ENCODE measurements around the gene HOXD9.

Gene HOXD9

GRCh38 chr2:176099728-176100546 lies 22.6 kb upstream of the HOXD9 start, which contains the start of gene HOXD12:
HOXD12 (plus strand) TSS chr2:176099795; CDS start chr2:176099802, 7 bp downstream.
- Histone ChIP-seq H3K4me1 (ENCODE audit: insufficient read depth, low read length) (peaks cover 9% of the 10 kb centered on the region), H3K9ac (ENCODE audit: low read depth, low read length) (peak within 1 kb of the TSS; percentile 28; the same call in 1 of the 2 replicates), H3K36me3 (ENCODE audit: insufficient read depth, low read length) (no peaks in the 10 kb centered on the region), H3K9me3 (ENCODE audit: control insufficient read depth, insufficient read depth, low read length) (no peaks in the 10 kb centered on the region)

- Histone ChIP-seq H3K9ac (ENCODE audit: low read depth, low read length) (no peak overlapping the region), H3K9me3 (ENCODE audit: control insufficient read depth, insufficient read depth, low read length) (no peaks in the 10 kb centered on the region), H3K36me3 (ENCODE audit: insufficient read depth, low read length) (no peaks in the 10 kb centered on the region), H3K4me1 (ENCODE audit: insufficient read depth, low read length) (peaks cover 9% of the 10 kb centered on the region)
Measured at GRCh38 chr2:176100547-176101140, 21.9 kb upstream of the HOXD9 start.

- Histone ChIP-seq H3K4me1 (ENCODE audit: insufficient read depth, low read length) (peaks cover 9% of the 10 kb centered on the region), H3K9me3 (ENCODE audit: control insufficient read depth, insufficient read depth, low read length) (no peaks in the 10 kb centered on the region), H3K9ac (ENCODE audit: low read depth, low read length) (no peak overlapping the region), H3K36me3 (ENCODE audit: insufficient read depth, low read length) (no peaks in the 10 kb centered on the region)
Measured at GRCh38 chr2:176101216-176101830, 21.2 kb upstream of the HOXD9 start.

- no peaks in the 10 kb centered on the region for H3K9me3 ChIP-seq (ENCODE audit: control insufficient read depth, insufficient read depth, low read length)
- H3K36me3 ChIP-seq (ENCODE audit: insufficient read depth, low read length): no peaks in the 10 kb centered on the region
- H3K4me1 ChIP-seq (ENCODE audit: insufficient read depth, low read length): peaks cover 7% of the 10 kb centered on the region; the same call in 1 of the 2 replicates
Measured at GRCh38 chr2:176101842-176102241, 20.7 kb upstream of the HOXD9 start.

GRCh38 chr2:176102309-176102866 lies 20.1 kb upstream of the HOXD9 start:
- Histone ChIP-seq H3K9ac (ENCODE audit: low read depth, low read length) (no peak overlapping the region), H3K9me3 (ENCODE audit: control insufficient read depth, insufficient read depth, low read length) (no peaks in the 10 kb centered on the region), H3K36me3 (ENCODE audit: insufficient read depth, low read length) (no peaks in the 10 kb centered on the region), H3K4me1 (ENCODE audit: insufficient read depth, low read length) (peaks cover 7% of the 10 kb centered on the region; the same call in 1 of the 2 replicates)

More at GRCh38 chr2:176101842-176102241, 20.7 kb upstream of the HOXD9 start:
- H3K9ac ChIP-seq (ENCODE audit: low read depth, low read length): no peak overlapping the region

GRCh38 chr2:176103194-176103593 lies 19.3 kb upstream of the HOXD9 start:
- H3K9me3 ChIP-seq (ENCODE audit: control insufficient read depth, insufficient read depth, low read length): no peaks in the 10 kb centered on the region
- no peaks in the 10 kb centered on the region for H3K36me3 ChIP-seq (ENCODE audit: insufficient read depth, low read length)
- peaks cover 4% of the 10 kb centered on the region; the same call in 1 of the 2 replicates for H3K4me1 ChIP-seq (ENCODE audit: insufficient read depth, low read length)
- no peak overlapping the region for H3K9ac ChIP-seq (ENCODE audit: low read depth, low read length)

GRCh38 chr2:176103742-176104315 lies 18.7 kb upstream of the HOXD9 start:
- Histone ChIP-seq H3K9me3 (ENCODE audit: control insufficient read depth, insufficient read depth, low read length) (no peaks in the 10 kb centered on the region), H3K36me3 (ENCODE audit: insufficient read depth, low read length) (no peaks in the 10 kb centered on the region), H3K4me1 (ENCODE audit: insufficient read depth, low read length) (peaks cover 4% of the 10 kb centered on the region; the same call in 1 of the 2 replicates), H3K9ac (ENCODE audit: low read depth, low read length) (peak overlapping the region; percentile 49; the same call in 1 of the 2 replicates)

- Histone ChIP-seq H3K9me3 (ENCODE audit: control insufficient read depth, insufficient read depth, low read length) (no peaks in the 10 kb centered on the region), H3K36me3 (ENCODE audit: insufficient read depth, low read length) (no peaks in the 10 kb centered on the region), H3K4me1 (ENCODE audit: insufficient read depth, low read length) (peaks cover 4% of the 10 kb centered on the region; the same call in 1 of the 2 replicates), H3K9ac (ENCODE audit: low read depth, low read length) (peak overlapping the region; percentile 49; the same call in 1 of the 2 replicates)
Measured at GRCh38 chr2:176104316-176105077, 18.0 kb upstream of the HOXD9 start.

GRCh38 chr2:176105078-176105729 lies 17.3 kb upstream of the HOXD9 start:
- H3K9me3 ChIP-seq (ENCODE audit: control insufficient read depth, insufficient read depth, low read length): no peaks in the 10 kb centered on the region
- H3K36me3 ChIP-seq (ENCODE audit: insufficient read depth, low read length): no peaks in the 10 kb centered on the region
- H3K4me1 ChIP-seq (ENCODE audit: insufficient read depth, low read length): peaks cover 4% of the 10 kb centered on the region; the same call in 1 of the 2 replicates
- peak overlapping the region; percentile 49; the same call in 1 of the 2 replicates for H3K9ac ChIP-seq (ENCODE audit: low read depth, low read length)

GRCh38 chr2:176105730-176106580 lies 16.6 kb upstream of the HOXD9 start:
- Histone ChIP-seq H3K9ac (ENCODE audit: low read depth, low read length) (peak overlapping the region; percentile 25; the same call in 1 of the 2 replicates), H3K36me3 (ENCODE audit: insufficient read depth, low read length) (no peaks in the 10 kb centered on the region), H3K4me1 (ENCODE audit: insufficient read depth, low read length) (peaks cover 4% of the 10 kb centered on the region; the same call in 1 of the 2 replicates), H3K9me3 (ENCODE audit: control insufficient read depth, insufficient read depth, low read length) (no peaks in the 10 kb centered on the region)

GRCh38 chr2:176106581-176107539 lies 15.7 kb upstream of the HOXD9 start, which contains the start of gene HOXD11:
HOXD11 (plus strand) TSS chr2:176107280; CDS start chr2:176107356, 76 bp downstream.
- Histone ChIP-seq H3K4me1 (ENCODE audit: insufficient read depth, low read length) (peaks cover 4% of the 10 kb centered on the region; the same call in 1 of the 2 replicates), H3K9me3 (ENCODE audit: control insufficient read depth, insufficient read depth, low read length) (no peaks in the 10 kb centered on the region), H3K9ac (ENCODE audit: low read depth, low read length) (peak within 1 kb of the TSS; percentile 45; the same call in 1 of the 2 replicates), H3K36me3 (ENCODE audit: insufficient read depth, low read length) (no peaks in the 10 kb centered on the region)
